Upper lobe of right lung (tissue), 1 donor: Measurements from ENCODE around the gene TFE3. TPM values are rescaled to one million over a fixed set of nuclear protein-coding genes. Genes with fewer than 3 reads are reported as not detected.

Experiments
- ATAC-seq: fragments of 200-7000 bp; cut with Tn5 transposase; one replicate; pipeline ENCODE4 v1.9.1; 2020; ENCODE audit warnings: mild to moderate bottlenecking, moderate library complexity
- DNase-seq: peaks from one replicate; pipeline ENCODE4 v3.0.0-alpha.2; 2020
- H3K27ac ChIP-seq: fragments of 200-600 bp; one replicate; pipeline ENCODE4 v1.8.0; 2022
- H3K27me3 ChIP-seq: fragments of 200-600 bp; one replicate; pipeline ENCODE4 v1.8.0; 2022; ENCODE audit warnings: mild to moderate bottlenecking
- H3K36me3 ChIP-seq: fragments of 200-600 bp; one replicate; pipeline ENCODE4 v1.8.0; 2022
- H3K4me1 ChIP-seq: fragments of 200-600 bp; one replicate; pipeline ENCODE4 v1.8.0; 2022
- H3K4me3 ChIP-seq: fragments of 200-600 bp; one replicate; pipeline ENCODE4 v1.8.0; 2022; ENCODE audit warnings: mild to moderate bottlenecking
- H3K9me3 ChIP-seq: fragments of 200-600 bp; one replicate; pipeline ENCODE4 v1.8.0; 2022
- intact Hi-C: fragments of 100-400 bp; cut with DNase I; formaldehyde crosslinking; loops from one replicate; pipeline ENCODE4 v1.11.0; 2022
- total RNA-seq: library from RNA; stranded (reverse); fragmentation: NEBNext Ultra II Directional; extraction: Animal tissue kit (Norgen Biotek cat#: 25700); gene quantifications from one replicate; pipeline ENCODE4 v1.2.1, GENCODE V29; 2021
- TF ChIP-seq, protein P1 (sequence below): fragments of 200-600 bp; IDR thresholded peaks from one replicate; pipeline ENCODE4 v1.8.0; 2022; ENCODE audit warnings: antibody characterized with exemption
- donor health status: DM: no; HTN: yes; CAD: no; lungs with severe emphysema.

Gene TFE3
- total RNA-seq, 1 donor from 2014 or later = 62.4 TPM

DNA sequence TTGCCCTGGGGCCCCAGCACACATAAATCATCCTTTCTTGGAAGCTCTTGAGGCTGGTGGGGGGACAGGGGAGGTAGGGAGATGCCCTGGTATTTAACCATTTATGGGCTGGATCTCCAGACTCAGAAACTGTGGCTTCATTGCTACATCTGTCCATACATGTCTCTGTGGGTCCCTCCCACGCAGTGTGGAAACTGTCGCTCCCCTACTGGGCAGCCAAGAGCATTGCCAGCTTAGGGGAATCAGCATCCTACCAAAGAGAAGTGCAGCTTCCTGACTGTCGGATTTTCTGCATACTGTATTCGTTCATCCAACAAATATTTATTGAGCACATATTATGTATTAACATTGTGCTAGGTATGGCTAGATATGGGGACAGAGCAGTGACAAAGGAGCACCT, 44.8 kb downstream of the TFE3 start:
- H3K4me3 ChIP-seq = no peak overlapping the region
- ATAC-seq = no peak
- no peak for DNase-seq
- H3K27ac ChIP-seq = no peak overlapping the region
- TF ChIP-seq, protein P1, sequence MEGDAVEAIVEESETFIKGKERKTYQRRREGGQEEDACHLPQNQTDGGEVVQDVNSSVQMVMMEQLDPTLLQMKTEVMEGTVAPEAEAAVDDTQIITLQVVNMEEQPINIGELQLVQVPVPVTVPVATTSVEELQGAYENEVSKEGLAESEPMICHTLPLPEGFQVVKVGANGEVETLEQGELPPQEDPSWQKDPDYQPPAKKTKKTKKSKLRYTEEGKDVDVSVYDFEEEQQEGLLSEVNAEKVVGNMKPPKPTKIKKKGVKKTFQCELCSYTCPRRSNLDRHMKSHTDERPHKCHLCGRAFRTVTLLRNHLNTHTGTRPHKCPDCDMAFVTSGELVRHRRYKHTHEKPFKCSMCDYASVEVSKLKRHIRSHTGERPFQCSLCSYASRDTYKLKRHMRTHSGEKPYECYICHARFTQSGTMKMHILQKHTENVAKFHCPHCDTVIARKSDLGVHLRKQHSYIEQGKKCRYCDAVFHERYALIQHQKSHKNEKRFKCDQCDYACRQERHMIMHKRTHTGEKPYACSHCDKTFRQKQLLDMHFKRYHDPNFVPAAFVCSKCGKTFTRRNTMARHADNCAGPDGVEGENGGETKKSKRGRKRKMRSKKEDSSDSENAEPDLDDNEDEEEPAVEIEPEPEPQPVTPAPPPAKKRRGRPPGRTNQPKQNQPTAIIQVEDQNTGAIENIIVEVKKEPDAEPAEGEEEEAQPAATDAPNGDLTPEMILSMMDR = no peak
- H3K4me1 ChIP-seq = no peaks in the 10 kb centered on the region
- no peaks in the 10 kb centered on the region for H3K27me3 ChIP-seq
- H3K9me3 ChIP-seq = no peaks in the 10 kb centered on the region
- intact Hi-C loops = no loop called here
- H3K36me3 ChIP-seq = peaks cover 21% of the 10 kb centered on the region

DNA sequence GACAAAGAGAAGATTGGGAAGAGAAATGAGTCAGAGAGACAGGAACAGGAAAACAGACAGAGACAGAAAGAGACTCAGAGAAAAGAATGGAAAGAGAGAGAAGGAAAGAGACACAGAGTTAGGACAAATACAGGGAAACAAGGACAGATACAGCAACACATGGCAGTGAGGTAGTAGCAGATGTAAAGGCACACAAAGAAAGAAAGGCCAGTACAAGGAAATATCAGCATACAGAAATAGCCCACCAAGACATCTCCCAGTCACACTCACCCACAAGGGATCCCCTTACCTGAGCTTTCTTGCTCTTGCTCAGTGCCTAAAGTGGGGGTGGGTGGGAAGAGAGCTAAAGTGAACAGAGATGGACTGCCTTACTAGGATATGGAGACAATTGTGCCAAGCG, 45.3 kb downstream of the TFE3 start:
- no peaks in the 10 kb centered on the region for H3K9me3 ChIP-seq
- TF ChIP-seq, protein P1 = no peak
- H3K4me1 ChIP-seq = no peaks in the 10 kb centered on the region
- intact Hi-C loops = no loop called here
- no peaks in the 10 kb centered on the region for H3K27me3 ChIP-seq
- DNase-seq = no peak
- ATAC-seq = no peak
- H3K36me3 ChIP-seq = peaks cover 21% of the 10 kb centered on the region
- no peak overlapping the region for H3K4me3 ChIP-seq
- no peak overlapping the region for H3K27ac ChIP-seq

DNA sequence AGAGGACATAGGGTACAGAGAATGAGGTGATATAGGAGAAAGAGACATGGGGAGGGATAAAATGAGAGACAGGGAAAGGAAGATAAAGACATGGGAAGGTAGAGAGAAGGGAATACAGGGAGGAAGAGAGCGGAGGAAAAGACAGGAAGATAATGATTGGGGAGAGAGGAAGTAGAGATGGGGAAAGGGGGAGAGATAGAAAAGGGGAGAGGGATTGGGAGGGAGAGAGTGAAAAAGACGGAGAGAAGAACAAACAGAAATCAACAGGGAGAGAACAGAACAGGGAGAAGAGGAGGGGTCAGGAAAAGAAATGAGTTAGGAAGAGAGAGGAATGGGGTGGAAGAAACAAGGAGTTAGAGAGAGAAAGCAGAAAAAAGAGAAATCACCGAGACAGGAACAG, 45.7 kb downstream of the TFE3 start:
- Histone ChIP-seq H3K4me3 (no peak overlapping the region), H3K4me1 (no peaks in the 10 kb centered on the region), H3K9me3 (no peaks in the 10 kb centered on the region), H3K27me3 (no peaks in the 10 kb centered on the region), H3K36me3 (peaks cover 21% of the 10 kb centered on the region), H3K27ac (no peak overlapping the region)
- TF ChIP-seq, protein P1 = no peak
- no peak for ATAC-seq
- intact Hi-C loops = no loop called here
- DNase-seq = no peak

DNA sequence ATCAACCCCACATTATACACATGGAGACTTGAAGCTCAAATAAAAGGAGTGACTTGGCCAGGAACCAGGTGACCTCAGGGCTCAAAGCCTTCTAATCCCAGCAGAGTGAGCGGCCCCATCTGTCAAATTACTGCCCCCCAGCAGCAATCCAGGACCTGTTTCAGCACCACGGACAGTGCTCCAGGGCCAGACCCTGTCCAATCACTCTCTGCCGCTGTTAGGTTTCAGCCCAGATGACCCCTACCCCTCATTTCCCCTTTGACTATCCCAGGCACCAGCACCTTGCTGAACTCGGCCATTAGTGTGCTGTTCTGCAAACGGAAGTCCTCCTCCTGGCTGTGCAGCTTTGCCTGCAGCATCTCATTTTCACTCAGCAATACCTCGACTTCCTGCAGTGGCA, 46.2 kb downstream of the TFE3 start:
- no peak for DNase-seq

DNA sequence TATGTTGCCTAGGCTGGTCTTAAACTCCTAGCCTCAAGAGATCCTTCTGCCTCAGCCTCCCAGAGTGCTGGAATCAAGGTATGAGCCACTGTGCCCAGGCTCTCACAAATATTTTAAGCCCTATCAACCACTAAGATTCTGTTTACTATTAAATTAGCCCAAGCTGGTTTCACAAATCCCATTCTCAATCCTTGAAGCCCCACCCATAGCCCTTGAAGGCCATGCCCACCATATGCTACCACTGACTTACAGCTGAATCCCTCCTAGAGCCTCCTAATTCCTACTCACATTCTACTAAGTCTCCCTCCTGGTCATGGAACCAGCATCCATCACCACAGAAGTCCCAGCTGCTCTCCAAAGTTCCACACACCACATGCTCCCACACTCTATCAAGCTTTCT, 50.8 kb downstream of the TFE3 start:
- TF ChIP-seq, protein P1 = no peak
- Histone ChIP-seq H3K9me3 (no peaks in the 10 kb centered on the region), H3K4me1 (no peaks in the 10 kb centered on the region), H3K27me3 (no peaks in the 10 kb centered on the region), H3K27ac (no peak overlapping the region), H3K36me3 (peaks cover 19% of the 10 kb centered on the region), H3K4me3 (no peak overlapping the region)
- no peak for DNase-seq
- ATAC-seq = no peak
- intact Hi-C loops = no loop called here

More for the DNA sequence above, 46.2 kb downstream of the TFE3 start:
- H3K4me1 ChIP-seq = no peaks in the 10 kb centered on the region
- no peak overlapping the region for H3K27ac ChIP-seq
- intact Hi-C loops = no loop called here
- H3K27me3 ChIP-seq = no peaks in the 10 kb centered on the region
- H3K9me3 ChIP-seq = no peaks in the 10 kb centered on the region
- no peak overlapping the region for H3K4me3 ChIP-seq
- H3K36me3 ChIP-seq = peaks cover 21% of the 10 kb centered on the region
- no peak for ATAC-seq
- TF ChIP-seq, protein P1 = no peak

DNA sequence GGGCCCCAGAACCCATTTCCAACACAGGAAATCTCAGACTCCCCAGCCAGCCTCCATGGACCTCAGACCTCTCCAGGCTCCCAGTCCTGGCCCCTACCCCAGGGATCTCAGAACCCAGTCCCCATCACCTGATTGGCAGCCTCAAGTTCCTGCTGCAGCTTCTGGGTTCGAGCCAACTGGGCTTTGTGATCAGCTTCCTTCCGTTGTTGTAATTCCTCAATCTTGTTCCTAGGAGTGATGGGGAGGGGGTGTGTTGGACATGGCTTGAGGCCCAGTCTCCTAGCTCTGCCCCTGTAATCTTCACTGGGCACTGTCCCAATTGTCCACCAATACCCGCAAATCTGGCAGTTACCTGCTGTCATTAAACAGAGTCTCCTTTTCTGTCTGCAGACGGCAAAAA, 53.7 kb downstream of the TFE3 start:
- DNase-seq (no peak), ATAC-seq (no peak)
- Histone ChIP-seq H3K36me3 (peaks cover 17% of the 10 kb centered on the region), H3K27ac (no peak overlapping the region), H3K27me3 (no peaks in the 10 kb centered on the region), H3K4me3 (no peak overlapping the region), H3K9me3 (no peaks in the 10 kb centered on the region), H3K4me1 (no peaks in the 10 kb centered on the region)
- intact Hi-C loops = no loop called here
- TF ChIP-seq, protein P1 = no peak
